Activated naive CD8-positive, alpha-beta T cell treated with anti-CD3 and anti-CD28 coated beads, Interleukin-2, amount 50 U/mL, for 24 hours (primary cell): ENCODE data around the gene MYH9.

Experiments
- ATAC-seq: fragments of 150-1000 bp; cut with Tn5 transposase; one replicate; pipeline ENCODE4 v1.10.0; 2021
- DNase-seq: peaks from one replicate; pipeline ENCODE4 v3.0.0; 2021
- H3K27ac Mint-ChIP-seq: one replicate; pipeline ENCODE4 v1.8.0; 2021; ENCODE audit warnings: mild to moderate bottlenecking, mixed read lengths
- H3K27me3 Mint-ChIP-seq: one replicate; pipeline ENCODE4 v1.8.0; 2021; ENCODE audit warnings: mixed read lengths
- H3K36me3 Mint-ChIP-seq: one replicate; pipeline ENCODE4 v1.8.0; 2021; ENCODE audit warnings: low read depth, mixed read lengths
- H3K4me1 Mint-ChIP-seq: one replicate; pipeline ENCODE4 v1.8.0; 2021; ENCODE audit warnings: mixed read lengths
- H3K4me3 Mint-ChIP-seq: one replicate; pipeline ENCODE4 v1.8.0; 2021; ENCODE audit warnings: mild to moderate bottlenecking, moderate library complexity, mixed read lengths
- H3K9me3 Mint-ChIP-seq: one replicate; pipeline ENCODE4 v1.8.0; 2021; ENCODE audit warnings: mixed read lengths

Gene MYH9

GRCh38 chr22:36359470-36359996, 28.2 kb downstream of the MYH9 start:
- peak overlapping the region; percentile 93 for H3K27ac Mint-ChIP-seq
- peaks cover 100% of the 10 kb centered on the region for H3K4me1 Mint-ChIP-seq
- no peak for ATAC-seq
- peak overlapping the region; percentile 73 for H3K4me3 Mint-ChIP-seq
- no peaks in the 10 kb centered on the region for H3K27me3 Mint-ChIP-seq
- no peak for DNase-seq
- H3K36me3 Mint-ChIP-seq = peaks cover 61% of the 10 kb centered on the region
- no peaks in the 10 kb centered on the region for H3K9me3 Mint-ChIP-seq

GRCh38 chr22:36358533-36359469, 29.0 kb downstream of the MYH9 start:
- Mint-ChIP-seq H3K27me3 (no peaks in the 10 kb centered on the region), H3K4me3 (peak overlapping the region; percentile 73), H3K4me1 (peaks cover 100% of the 10 kb centered on the region), H3K27ac (peak overlapping the region; percentile 93), H3K36me3 (peaks cover 59% of the 10 kb centered on the region), H3K9me3 (no peaks in the 10 kb centered on the region)
- peak; percentile 46 for DNase-seq
- no peak for ATAC-seq

GRCh38 chr22:36356708-36357624, 30.8 kb downstream of the MYH9 start:
- ATAC-seq = peak; percentile 38
- Mint-ChIP-seq H3K27me3 (no peaks in the 10 kb centered on the region), H3K36me3 (peaks cover 47% of the 10 kb centered on the region), H3K9me3 (no peaks in the 10 kb centered on the region), H3K4me1 (peaks cover 100% of the 10 kb centered on the region), H3K4me3 (peak overlapping the region; percentile 73), H3K27ac (peak overlapping the region; percentile 93)
- DNase-seq = peak; percentile 47

DNA sequence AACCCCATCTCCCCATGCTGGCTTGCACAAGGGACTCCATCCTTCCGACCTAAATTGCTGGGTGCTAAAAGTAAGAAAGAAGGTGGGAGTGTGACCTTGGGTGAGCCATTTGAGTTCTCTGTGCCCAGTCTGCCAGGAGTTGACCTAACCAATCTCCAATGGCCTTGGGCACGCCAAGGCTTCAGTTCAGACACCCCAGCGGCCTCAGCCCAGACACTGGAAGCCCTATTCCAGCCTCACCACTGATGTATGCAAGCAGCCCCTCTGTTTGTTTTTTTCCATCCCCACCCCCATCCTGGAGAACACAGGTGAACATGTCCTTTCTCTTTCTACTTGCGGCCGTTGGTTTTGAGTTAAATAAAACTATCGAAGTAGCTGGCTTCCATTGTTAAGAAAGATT, 31.9 kb downstream of the MYH9 start:
- peak overlapping the region; percentile 93 for H3K27ac Mint-ChIP-seq
- H3K4me3 Mint-ChIP-seq = peak overlapping the region; percentile 73
- DNase-seq (no peak), ATAC-seq (no peak)
- H3K27me3 Mint-ChIP-seq = no peaks in the 10 kb centered on the region
- H3K36me3 Mint-ChIP-seq = peaks cover 44% of the 10 kb centered on the region
- H3K9me3 Mint-ChIP-seq = no peaks in the 10 kb centered on the region
- H3K4me1 Mint-ChIP-seq = peaks cover 100% of the 10 kb centered on the region

DNA sequence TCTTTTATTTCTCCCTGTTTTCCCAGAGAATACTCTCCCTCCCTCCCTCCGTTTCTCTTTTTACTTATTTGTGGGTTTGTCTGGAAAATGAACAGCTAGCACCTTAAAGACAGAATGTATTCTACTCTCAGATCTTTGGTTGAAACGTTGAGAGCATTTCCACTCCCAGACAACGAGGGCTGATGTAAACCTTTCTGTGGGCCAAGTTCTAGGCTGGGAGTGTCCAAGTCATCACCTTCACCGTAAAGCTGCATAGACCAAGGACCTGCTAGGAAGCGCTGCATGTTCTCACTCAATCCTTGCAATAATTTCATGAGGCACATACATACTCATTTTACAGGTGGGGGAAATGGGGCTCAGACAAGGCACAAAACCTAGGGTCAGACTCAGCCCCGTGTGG, 32.4 kb downstream of the MYH9 start:
- no peak for ATAC-seq
- H3K9me3 Mint-ChIP-seq = no peaks in the 10 kb centered on the region
- peaks cover 100% of the 10 kb centered on the region for H3K4me1 Mint-ChIP-seq
- no peaks in the 10 kb centered on the region for H3K27me3 Mint-ChIP-seq
- DNase-seq = no peak
- H3K4me3 Mint-ChIP-seq = peak overlapping the region; percentile 73
- H3K27ac Mint-ChIP-seq = peak overlapping the region; percentile 93
- peaks cover 47% of the 10 kb centered on the region for H3K36me3 Mint-ChIP-seq

DNA sequence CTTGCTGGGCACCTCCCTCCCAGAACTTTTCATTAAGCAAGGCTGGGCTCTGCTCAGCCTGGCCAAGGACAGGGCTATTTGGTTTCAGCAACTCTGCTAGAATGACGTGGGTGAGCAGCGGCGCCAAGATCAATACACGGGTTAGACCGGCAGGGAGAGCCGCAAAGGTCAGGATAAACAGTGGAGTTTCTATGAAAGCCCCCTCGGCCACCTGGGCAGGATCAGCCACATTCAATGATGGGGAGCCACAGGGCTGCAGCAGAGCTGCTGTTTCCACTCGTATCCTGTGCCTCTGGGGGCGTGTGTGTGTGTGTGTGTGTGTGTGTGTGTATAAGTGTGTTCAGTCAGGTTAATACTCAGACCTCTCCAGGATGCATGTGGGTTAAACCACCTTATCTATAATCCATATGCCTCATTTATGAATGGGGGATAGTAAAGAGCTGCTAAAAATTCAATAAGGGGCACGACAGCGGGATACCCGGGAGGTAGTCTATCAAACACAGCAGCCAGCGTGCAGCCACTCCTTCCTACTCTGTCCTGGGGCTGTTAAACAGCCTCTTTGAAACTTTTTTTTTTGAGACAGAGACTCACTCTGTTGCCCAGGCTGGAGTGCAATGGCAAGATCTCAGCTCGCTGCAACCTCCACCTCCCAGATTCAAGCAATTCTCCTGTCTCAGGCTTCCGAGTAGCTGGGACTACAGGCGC, 34.8 kb downstream of the MYH9 start:
- ATAC-seq (peak; percentile 44), DNase-seq (peak; percentile 53)
- H3K36me3 Mint-ChIP-seq = peaks cover 45% of the 10 kb centered on the region
- H3K4me1 Mint-ChIP-seq = peaks cover 94% of the 10 kb centered on the region
- H3K27me3 Mint-ChIP-seq = no peaks in the 10 kb centered on the region
- no peaks in the 10 kb centered on the region for H3K9me3 Mint-ChIP-seq
- H3K4me3 Mint-ChIP-seq = peak overlapping the region; percentile 51
- H3K27ac Mint-ChIP-seq = peak overlapping the region; percentile 93

GRCh38 chr22:36351921-36352802, 35.6 kb downstream of the MYH9 start:
- peak overlapping the region; percentile 51 for H3K4me3 Mint-ChIP-seq
- peaks cover 91% of the 10 kb centered on the region for H3K4me1 Mint-ChIP-seq
- H3K27ac Mint-ChIP-seq = peak overlapping the region; percentile 93
- H3K9me3 Mint-ChIP-seq = no peaks in the 10 kb centered on the region
- DNase-seq (no peak), ATAC-seq (no peak)
- no peaks in the 10 kb centered on the region for H3K27me3 Mint-ChIP-seq
- H3K36me3 Mint-ChIP-seq = peaks cover 47% of the 10 kb centered on the region

- Mint-ChIP-seq H3K4me3 (peak overlapping the region; percentile 51), H3K27me3 (no peaks in the 10 kb centered on the region), H3K36me3 (peaks cover 45% of the 10 kb centered on the region), H3K27ac (peak overlapping the region; percentile 93), H3K9me3 (no peaks in the 10 kb centered on the region), H3K4me1 (peaks cover 91% of the 10 kb centered on the region)
- ATAC-seq = no peak
- DNase-seq = no peak
Measured at GRCh38 chr22:36350751-36351594, 36.8 kb downstream of the MYH9 start.

DNA sequence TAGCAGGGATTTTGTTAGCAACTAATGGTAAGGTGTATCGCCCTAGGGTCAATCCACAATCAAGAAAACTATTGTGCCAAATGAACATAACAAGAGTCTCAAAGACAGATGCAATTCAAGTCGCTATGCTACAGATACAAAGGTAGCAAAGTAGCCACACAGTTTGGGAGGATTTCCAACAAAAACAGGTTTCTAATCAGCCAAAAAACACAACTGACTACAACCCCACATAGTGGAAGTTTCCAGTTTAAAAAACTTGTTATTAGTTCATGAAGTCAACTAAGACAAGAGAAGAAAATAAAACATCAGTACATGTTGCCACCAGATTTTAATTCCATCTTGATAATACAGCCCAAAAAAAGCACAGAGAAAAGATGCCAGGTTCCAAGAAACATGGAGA, 38.0 kb downstream of the MYH9 start:
- DNase-seq (no peak), ATAC-seq (no peak)
- Mint-ChIP-seq H3K9me3 (no peaks in the 10 kb centered on the region), H3K4me1 (peaks cover 91% of the 10 kb centered on the region), H3K27ac (peak overlapping the region; percentile 65), H3K4me3 (no peak overlapping the region), H3K36me3 (peaks cover 39% of the 10 kb centered on the region), H3K27me3 (no peaks in the 10 kb centered on the region)

GRCh38 chr22:36348760-36349159, 39.0 kb downstream of the MYH9 start:
- DNase-seq = no peak
- peaks cover 40% of the 10 kb centered on the region for H3K36me3 Mint-ChIP-seq
- peak overlapping the region; percentile 75 for H3K27ac Mint-ChIP-seq
- no peak for ATAC-seq
- H3K27me3 Mint-ChIP-seq = no peaks in the 10 kb centered on the region
- H3K9me3 Mint-ChIP-seq = no peaks in the 10 kb centered on the region
- H3K4me3 Mint-ChIP-seq = peak overlapping the region; percentile 13
- H3K4me1 Mint-ChIP-seq = peaks cover 91% of the 10 kb centered on the region

DNA sequence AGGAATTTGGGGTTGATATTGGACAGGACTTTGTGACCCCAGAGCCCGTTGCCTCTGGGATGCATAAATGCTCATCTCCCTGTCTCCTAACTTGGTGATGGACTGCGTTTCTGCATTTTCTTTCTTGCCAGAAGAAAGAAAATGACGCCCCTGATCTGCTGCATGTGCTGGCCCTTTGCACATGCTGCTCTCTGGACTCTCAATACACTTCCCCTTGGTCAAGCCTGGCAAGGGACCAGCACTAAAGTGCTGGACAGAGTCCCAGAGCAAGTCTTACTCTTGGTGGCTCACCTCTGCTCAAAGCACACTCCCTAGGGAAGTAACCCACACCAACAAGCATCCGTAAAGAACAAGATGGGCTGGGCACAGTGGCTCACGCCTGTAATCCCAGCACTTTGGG, 40.7 kb downstream of the MYH9 start:
- H3K27me3 Mint-ChIP-seq = no peaks in the 10 kb centered on the region
- H3K4me3 Mint-ChIP-seq = no peak overlapping the region
- DNase-seq (no peak), ATAC-seq (no peak)
- peak overlapping the region; percentile 83 for H3K27ac Mint-ChIP-seq
- peaks cover 91% of the 10 kb centered on the region for H3K4me1 Mint-ChIP-seq
- H3K36me3 Mint-ChIP-seq = peaks cover 53% of the 10 kb centered on the region
- H3K9me3 Mint-ChIP-seq = no peaks in the 10 kb centered on the region

GRCh38 chr22:36344106-36344827, 43.5 kb downstream of the MYH9 start:
- peaks cover 90% of the 10 kb centered on the region for H3K4me1 Mint-ChIP-seq
- peak overlapping the region; percentile 73 for H3K4me3 Mint-ChIP-seq
- DNase-seq (peak; percentile 71), ATAC-seq (peak; percentile 84)
- peaks cover 71% of the 10 kb centered on the region for H3K36me3 Mint-ChIP-seq
- no peaks in the 10 kb centered on the region for H3K27me3 Mint-ChIP-seq
- no peaks in the 10 kb centered on the region for H3K9me3 Mint-ChIP-seq
- H3K27ac Mint-ChIP-seq = peak overlapping the region; percentile 88
